Activated naive CD4-positive, alpha-beta T cell treated with anti-CD3 and anti-CD28 coated beads, Interleukin-2, amount 50 U/mL, for 72 hours (primary cell): ENCODE measurements around the gene HMCN2. TPM values are rescaled to one million over a fixed set of nuclear protein-coding genes. Genes with fewer than 3 reads are reported as not detected.
"Not testable (repeated sequence)": the region's sequence is repeated elsewhere in the genome, so short reads cannot be mapped to it uniquely, and the experiment has no call there.

ENCODE experiments used
- ATAC-seq, 2 donors: fragments of 150-1000 bp; cut with Tn5 transposase; 2 replicates each; pipeline ENCODE4 v1.10.0; 2021; ENCODE audit warnings: mild to moderate bottlenecking in 2 of 2, moderate library complexity in 2 of 2
- DNase-seq, 2 donors: peaks; one replicate each; pipeline ENCODE4 v3.0.0; 2021 to 2022; ENCODE audit warnings: low spot score in 2 of 2
- H3K27ac Mint-ChIP-seq, 2 donors: one replicate each; pipeline ENCODE4 v1.8.0; 2022; ENCODE audit warnings: mild to moderate bottlenecking in 2 of 2, mixed read lengths in 2 of 2
- H3K36me3 Mint-ChIP-seq, 2 donors: one replicate each; pipeline ENCODE4 v1.8.0; 2022; ENCODE audit warnings: mixed read lengths in 2 of 2
- H3K9me3 Mint-ChIP-seq, 2 donors: one replicate each; pipeline ENCODE4 v1.8.0; 2022; ENCODE audit warnings: mixed read lengths in 2 of 2
- total RNA-seq, 2 donors: library from RNA; stranded (reverse); gene quantifications; one replicate each; pipeline ENCODE4 v1.2.3, GENCODE V29; 2022

The HMCN2 gene
- total RNA-seq, 2 donors from 2014 or later, result not detected

GRCh38 chr9:130275156-130275555, 9.6 kb downstream of the HMCN2 start:
- no peaks in the 10 kb centered on the region for H3K36me3 Mint-ChIP-seq
- no peak overlapping the region for H3K27ac Mint-ChIP-seq
- no peak for ATAC-seq
- no peak for DNase-seq
- no peaks in the 10 kb centered on the region for H3K9me3 Mint-ChIP-seq

- H3K36me3 Mint-ChIP-seq, result no peaks in the 10 kb centered on the region
- H3K27ac Mint-ChIP-seq, result no peak overlapping the region
- H3K9me3 Mint-ChIP-seq, result no peaks in the 10 kb centered on the region
- ATAC-seq (no peak), DNase-seq (no peak)
Measured at GRCh38 chr9:130276121-130276520, 10.6 kb downstream of the HMCN2 start.

- Mint-ChIP-seq H3K27ac (no peak overlapping the region), H3K9me3 (no peaks in the 10 kb centered on the region), H3K36me3 (no peaks in the 10 kb centered on the region)
Measured at GRCh38 chr9:130276955-130277354, 11.4 kb downstream of the HMCN2 start.

GRCh38 chr9:130277525-130277924, 12.0 kb downstream of the HMCN2 start:
- not testable (repeated sequence) for H3K27ac Mint-ChIP-seq, ATAC-seq, H3K36me3 Mint-ChIP-seq, H3K9me3 Mint-ChIP-seq, DNase-seq

More at GRCh38 chr9:130276955-130277354, 11.4 kb downstream of the HMCN2 start:
- DNase-seq (no peak), ATAC-seq (no peak)

DNA sequence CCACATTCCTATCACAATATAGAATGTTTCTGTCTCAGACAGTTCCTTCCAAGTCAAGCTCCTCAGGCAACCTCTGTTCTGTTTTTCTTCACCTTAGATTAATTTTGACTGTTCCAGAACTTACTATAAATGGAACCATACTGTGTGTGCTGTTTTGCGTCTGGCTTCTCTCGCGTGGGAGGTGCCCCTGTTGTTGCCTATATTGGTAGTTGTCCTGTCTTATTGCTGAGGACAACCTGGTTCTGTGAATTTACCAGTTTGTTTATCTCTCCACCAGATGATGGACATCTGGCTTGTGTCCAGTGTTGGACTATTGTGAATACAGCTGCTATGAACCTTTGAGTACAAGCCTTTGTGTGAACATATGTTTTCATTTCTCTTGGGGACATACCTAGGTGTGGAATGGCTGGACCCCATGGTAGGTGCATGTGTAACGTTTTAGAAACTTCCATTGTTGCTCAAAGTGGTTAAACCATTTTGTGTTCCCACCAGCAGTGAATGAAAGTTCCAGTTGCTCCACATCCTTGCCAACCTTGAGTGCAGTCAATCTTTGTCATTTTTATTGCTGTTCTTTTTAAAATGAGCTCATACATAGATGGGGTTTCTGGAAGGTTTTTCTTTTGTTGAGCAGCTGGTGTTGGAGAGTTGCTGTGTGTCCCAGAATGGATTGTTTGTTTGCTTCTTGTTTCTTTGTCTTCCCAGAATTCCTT, 18.1 kb downstream of the HMCN2 start:
- Mint-ChIP-seq H3K36me3 (no peaks in the 10 kb centered on the region), H3K9me3 (no peaks in the 10 kb centered on the region), H3K27ac (no peak overlapping the region)
- no peak for ATAC-seq
- no peak for DNase-seq

DNA sequence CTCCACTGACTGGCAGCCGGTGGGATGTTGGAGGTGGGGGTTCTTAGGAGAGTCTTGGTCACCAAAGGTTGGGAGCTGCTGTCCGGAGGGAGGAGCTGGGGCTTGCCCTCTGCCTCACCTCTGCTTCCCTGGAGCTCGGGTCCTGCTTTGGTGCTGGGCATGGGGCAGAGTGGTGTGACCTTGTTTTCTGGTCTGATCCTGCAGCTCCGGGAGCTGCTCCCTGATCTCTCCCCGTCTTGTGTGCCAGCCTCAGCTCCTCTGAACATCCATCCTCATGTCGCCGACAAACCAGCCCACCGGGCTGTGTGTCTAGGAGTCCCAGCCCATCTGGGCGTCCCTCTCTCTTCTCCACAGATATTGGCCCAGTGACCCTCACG, 18.7 kb downstream of the HMCN2 start:
- DNase-seq (no peak), ATAC-seq (no peak)
- Mint-ChIP-seq H3K27ac (no peak overlapping the region), H3K9me3 (no peaks in the 10 kb centered on the region), H3K36me3 (no peaks in the 10 kb centered on the region)

GRCh38 chr9:130284690-130285089, 19.1 kb downstream of the HMCN2 start:
- DNase-seq, result peak in 1 of 2 donors; percentile 40
- Mint-ChIP-seq H3K36me3 (no peaks in the 10 kb centered on the region), H3K27ac (no peak overlapping the region), H3K9me3 (no peaks in the 10 kb centered on the region)
- ATAC-seq, result no peak

- DNase-seq, result peak in 1 of 2 donors; percentile 40
- Mint-ChIP-seq H3K36me3 (no peaks in the 10 kb centered on the region), H3K9me3 (no peaks in the 10 kb centered on the region), H3K27ac (no peak overlapping the region)
- ATAC-seq, result no peak
Measured at GRCh38 chr9:130285271-130285670, 19.7 kb downstream of the HMCN2 start.

DNA sequence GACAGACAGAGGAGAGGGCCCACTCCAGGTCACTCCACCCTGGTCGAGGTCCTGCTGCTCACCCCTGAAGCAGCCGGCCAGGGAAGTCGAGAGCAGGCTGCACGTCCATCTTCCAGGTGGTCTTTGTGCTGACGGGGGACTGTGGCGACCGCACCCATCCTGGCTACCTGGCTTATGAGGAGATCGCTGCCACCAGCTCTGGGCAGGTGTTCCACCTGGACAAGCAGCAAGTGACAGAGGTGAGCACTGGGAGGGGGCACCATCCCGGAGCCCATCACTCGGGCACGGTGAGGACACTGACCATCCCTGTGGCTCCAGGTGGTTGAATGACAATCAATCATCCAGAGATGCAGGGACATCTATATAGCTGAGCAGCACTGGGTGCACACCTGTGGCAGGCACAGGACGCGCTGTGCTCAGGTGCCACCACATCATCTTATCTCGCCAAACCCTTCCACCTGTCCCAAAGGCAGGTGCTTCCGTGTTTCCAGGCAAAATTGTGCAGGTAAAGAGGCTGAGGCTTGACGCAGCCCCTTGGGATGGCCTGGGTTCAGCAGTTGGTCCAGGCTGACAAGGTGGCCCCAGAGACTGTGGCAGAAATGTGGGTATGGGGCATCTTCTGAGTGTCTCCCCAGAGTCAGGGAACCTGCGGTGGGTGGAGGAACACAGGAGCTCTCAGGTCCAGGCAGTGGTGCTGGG, 20.7 kb downstream of the HMCN2 start:
- peak in 1 of 2 donors; percentile 38 for DNase-seq
- ATAC-seq, result no peak
- H3K9me3 Mint-ChIP-seq, result no peaks in the 10 kb centered on the region

GRCh38 chr9:130286781-130287428, 21.3 kb downstream of the HMCN2 start:
- Mint-ChIP-seq H3K27ac (no peak overlapping the region), H3K9me3 (no peaks in the 10 kb centered on the region), H3K36me3 (no peaks in the 10 kb centered on the region)
- DNase-seq (peak in 1 of 2 donors; percentile 33), ATAC-seq (no peak)

More for the DNA sequence above, 20.7 kb downstream of the HMCN2 start:
- Mint-ChIP-seq H3K36me3 (no peaks in the 10 kb centered on the region), H3K27ac (no peak overlapping the region)

- ATAC-seq, result no peak
- H3K9me3 Mint-ChIP-seq, result no peaks in the 10 kb centered on the region
- no peaks in the 10 kb centered on the region for H3K36me3 Mint-ChIP-seq
- H3K27ac Mint-ChIP-seq, result no peak overlapping the region
- peak in 1 of 2 donors; percentile 38 for DNase-seq
Measured at GRCh38 chr9:130287736-130288135, 22.2 kb downstream of the HMCN2 start.

DNA sequence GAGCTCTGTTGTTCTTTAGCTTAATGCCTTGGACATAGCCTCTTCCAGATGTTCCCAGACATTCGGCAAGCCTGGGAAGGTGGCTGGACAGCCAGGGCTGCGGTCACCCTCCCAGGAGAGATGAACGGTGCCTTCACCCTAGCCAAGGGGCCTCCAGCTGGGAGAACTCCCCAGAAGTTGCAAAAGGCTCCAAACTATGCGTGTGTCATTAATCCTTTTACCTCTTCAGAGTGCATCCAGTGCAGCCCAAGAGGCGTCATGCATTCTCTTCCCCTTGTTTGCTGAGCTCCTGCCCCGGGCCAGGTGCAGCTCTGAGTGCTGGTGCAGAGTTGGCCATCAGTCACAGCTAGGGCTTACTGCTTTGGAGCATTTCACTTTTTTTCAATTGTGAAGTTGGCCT, 22.8 kb downstream of the HMCN2 start:
- ATAC-seq (no peak), DNase-seq (no peak)
- Mint-ChIP-seq H3K36me3 (no peaks in the 10 kb centered on the region), H3K27ac (no peak overlapping the region), H3K9me3 (no peaks in the 10 kb centered on the region)

DNA sequence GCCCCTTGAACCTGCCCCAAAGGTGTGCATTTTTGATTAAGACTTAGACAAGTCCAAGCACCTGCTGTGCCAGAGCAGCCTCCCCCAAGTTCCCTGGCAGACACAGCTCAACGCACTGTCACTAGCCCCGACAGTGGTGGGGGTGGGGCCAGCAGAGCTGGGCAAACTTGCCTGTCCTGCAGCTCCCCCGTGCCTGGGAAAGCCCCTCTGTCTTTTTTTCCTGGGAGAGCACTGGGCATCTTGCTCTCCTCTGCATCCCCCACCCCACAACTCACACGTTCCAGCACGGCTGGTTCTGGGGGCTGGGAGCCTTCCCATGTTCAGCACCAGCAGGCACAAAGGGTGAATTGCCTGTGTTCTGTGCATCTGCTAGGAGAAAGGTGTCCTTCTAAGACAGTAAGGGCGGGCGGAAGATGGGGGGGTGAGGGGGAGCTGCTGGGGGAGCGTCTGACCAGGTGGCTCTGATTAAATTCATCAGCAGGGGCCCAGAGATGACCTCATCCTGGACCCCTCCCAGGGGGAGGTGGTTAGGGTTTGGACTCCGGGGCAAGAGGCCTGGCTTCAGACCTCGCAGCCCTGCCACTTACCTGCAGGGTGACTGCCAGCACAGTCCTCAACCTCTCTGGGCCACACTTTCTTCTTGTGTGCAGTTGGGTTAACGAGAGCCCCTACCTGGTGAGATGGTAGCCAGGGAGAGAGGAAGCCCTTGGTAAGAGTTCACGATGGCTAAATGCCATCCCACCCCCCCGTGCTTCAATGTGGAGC, 23.5 kb downstream of the HMCN2 start:
- no peak for ATAC-seq
- Mint-ChIP-seq H3K27ac (no peak overlapping the region), H3K9me3 (no peaks in the 10 kb centered on the region), H3K36me3 (no peaks in the 10 kb centered on the region)
- DNase-seq, result peak in 1 of 2 donors; percentile 35

DNA sequence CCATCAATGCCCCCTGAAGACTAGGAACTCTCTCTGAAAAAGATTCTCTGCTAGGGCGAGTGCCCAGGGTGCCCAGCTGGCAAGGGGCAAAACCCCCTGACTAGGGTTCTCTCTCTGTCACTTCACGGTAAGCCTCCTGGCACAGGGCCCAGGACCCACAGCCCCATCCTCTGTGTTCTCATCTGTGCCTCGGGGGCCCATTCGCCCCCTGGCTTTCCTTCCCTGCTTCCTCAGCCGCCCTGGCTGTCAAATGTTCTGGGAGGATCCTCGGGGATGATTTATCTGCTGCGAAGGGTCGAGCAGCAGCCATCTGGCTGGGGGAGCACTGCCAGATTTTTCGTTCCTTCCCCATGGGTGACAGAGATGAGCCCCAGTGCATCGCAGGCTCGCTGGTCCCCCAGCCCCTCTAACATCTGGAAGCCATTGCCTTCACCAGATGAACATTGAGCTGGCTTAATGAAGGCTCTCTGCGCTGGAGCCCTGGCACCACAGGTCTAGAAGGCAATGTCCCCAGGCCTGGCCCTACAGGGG, 24.2 kb downstream of the HMCN2 start:
- ATAC-seq (no peak), DNase-seq (peak in 1 of 2 donors; percentile 30)
- Mint-ChIP-seq H3K9me3 (no peaks in the 10 kb centered on the region), H3K27ac (no peak overlapping the region), H3K36me3 (no peaks in the 10 kb centered on the region)

GRCh38 chr9:130290291-130291181, 25.0 kb downstream of the HMCN2 start:
- Mint-ChIP-seq H3K9me3 (no peaks in the 10 kb centered on the region), H3K36me3 (no peaks in the 10 kb centered on the region), H3K27ac (no peak overlapping the region)
- DNase-seq, result peak in 1 of 2 donors; percentile 16
- ATAC-seq, result no peak

DNA sequence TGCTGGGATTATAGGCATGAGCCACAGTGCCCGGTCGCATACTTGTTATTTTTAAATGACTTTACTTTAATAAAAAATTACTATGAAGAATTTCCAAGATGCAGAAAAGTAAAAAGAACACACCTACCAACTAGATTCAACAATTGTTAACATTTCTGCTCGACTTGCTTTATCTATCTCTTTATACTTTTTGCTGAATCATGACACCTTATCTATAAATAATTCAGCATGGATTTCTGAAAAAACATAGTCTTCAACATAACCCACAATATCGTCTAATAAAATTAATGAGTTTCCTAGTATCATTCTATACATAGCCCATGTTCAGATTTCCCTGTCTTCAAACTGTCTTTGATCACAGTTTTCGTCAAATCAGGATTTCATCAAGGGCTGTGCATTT, 25.9 kb downstream of the HMCN2 start:
- DNase-seq (no peak), ATAC-seq (no peak)
- H3K36me3 Mint-ChIP-seq, result no peaks in the 10 kb centered on the region
- no peaks in the 10 kb centered on the region for H3K9me3 Mint-ChIP-seq
- H3K27ac Mint-ChIP-seq, result no peak overlapping the region
